OCI-M2 (cell line): ENCODE data around the gene GPR84.

Experiments used
- DNase-seq: peaks from one replicate; lab custom pipeline; 2025; ENCODE audit not compliant: unreplicated experiment; lab: John Stamatoyannopoulos, UW

GPR84 gene

GRCh38 chr12:54392485-54393206 is 28.4 kb upstream of the GPR84 start:
- no peak for DNase-seq

GRCh38 chr12:54390668-54391551 is 26.6 kb upstream of the GPR84 start:
- peak; percentile 65 for DNase-seq

DNA sequence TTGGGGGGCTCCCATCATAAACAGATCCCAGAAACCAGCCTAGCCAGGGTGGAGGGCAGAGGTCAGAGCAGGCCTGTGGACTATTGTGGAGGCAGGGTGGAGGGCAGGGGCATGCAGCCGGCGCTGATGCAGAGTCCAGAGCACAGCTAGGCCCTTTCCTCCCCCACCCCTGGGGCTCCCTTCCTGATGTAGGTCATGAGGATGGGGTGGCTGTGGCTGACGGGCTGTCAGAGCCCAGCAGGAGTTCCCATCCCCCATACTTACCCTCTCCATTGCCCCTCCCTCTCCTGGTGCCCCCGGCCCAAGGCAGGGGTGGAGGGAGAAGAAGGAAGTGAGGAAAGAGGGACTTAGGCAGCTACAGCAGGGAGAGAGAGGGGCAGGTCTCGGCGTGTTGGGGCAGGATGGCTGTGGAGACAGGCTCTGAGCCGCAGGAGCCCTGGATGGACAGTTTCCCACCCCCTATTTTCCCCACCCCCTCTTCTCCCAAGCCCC is 25.9 kb upstream of the GPR84 start:
- DNase-seq = peak; percentile 65

DNA sequence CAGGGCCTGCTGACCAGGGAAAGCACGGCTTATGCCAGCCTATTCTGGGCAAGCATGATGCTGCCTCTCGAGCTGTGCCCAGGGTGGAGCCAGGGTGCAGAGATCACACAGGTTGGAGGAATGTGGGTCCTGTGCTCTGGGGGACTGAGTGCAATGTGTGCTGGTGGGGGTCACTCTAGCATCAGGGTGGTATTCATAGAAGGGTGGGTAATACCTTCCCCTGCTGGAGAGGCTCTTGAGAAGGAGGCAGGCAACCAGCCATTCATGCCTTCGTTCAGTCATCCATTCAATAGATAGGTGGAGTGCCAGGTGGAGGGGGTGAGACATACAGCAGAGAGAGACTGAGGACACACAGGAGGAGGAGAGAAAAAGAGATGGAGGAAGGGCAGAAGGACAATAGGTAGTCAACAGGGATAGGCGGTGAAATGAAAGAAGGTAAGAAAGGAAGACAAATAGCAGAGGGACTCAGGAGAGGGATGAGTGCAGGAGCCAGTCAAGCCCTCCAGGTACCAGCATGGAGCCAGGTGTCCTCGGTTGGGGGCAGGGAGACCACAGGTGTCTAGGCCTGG is 25.4 kb upstream of the GPR84 start:
- no peak for DNase-seq

- DNase-seq = no peak
Measured at GRCh38 chr12:54389134-54389508, 24.8 kb upstream of the GPR84 start.

DNA sequence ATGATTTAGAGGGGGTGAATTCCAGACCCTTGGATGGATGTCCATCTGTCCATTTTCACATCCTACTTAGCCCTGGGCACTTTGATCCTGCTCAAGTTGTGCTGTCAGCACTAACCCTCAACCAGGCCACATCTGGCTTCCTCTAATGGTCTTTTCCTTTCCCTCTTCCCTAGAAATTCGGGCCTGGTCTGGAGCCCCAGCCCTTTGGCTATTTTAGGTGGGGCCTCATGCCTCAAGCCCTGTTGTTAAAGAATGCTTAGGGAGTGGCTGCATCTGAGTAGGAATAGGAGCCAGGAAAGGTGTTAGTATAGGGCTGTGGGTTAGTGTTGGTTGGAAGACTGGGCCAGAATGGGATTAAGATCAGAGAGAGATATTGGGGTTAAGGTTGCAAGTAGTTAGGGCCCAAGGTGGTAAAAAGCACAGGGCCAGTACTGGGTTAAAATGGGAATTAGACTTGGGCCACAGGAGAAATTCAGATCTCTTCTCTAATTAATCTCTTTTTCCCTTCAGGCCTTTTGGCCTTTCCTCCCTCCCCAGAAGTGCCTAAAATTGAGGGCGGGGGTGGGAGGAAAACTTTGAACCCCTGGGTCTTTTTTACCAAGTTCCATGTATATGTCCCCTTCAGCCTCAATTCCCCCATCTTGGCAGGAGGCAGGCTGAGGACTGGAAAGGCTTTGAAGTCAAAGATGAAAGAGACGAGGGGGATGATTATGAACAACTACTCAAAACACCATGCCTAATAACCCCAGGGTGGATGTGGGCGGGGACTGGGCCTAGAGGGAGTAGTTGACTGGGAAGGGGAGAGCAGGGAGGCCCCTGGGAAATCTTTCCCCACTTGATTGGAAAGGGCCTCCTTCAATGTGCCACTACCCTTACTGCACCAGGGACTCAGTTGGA is 24.2 kb upstream of the GPR84 start:
- no peak for DNase-seq

DNA sequence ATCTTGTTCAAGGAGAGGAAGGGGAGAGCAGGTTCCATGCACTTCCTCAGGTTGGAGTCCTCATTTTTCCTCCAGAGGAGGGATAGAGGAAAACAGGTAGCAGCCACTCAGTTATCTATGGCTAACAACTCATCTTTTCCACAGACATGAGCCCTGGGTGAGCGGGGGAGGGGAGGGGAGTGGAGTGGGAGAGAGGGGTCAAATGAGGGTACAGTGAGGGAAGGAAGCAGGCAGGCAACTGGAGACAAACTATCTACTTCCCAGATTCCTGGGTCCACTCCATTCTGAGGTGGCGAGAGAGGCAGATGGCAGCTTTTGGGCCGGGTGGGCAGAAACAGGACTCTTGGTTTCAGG is 22.8 kb upstream of the GPR84 start:
- no peak for DNase-seq

DNA sequence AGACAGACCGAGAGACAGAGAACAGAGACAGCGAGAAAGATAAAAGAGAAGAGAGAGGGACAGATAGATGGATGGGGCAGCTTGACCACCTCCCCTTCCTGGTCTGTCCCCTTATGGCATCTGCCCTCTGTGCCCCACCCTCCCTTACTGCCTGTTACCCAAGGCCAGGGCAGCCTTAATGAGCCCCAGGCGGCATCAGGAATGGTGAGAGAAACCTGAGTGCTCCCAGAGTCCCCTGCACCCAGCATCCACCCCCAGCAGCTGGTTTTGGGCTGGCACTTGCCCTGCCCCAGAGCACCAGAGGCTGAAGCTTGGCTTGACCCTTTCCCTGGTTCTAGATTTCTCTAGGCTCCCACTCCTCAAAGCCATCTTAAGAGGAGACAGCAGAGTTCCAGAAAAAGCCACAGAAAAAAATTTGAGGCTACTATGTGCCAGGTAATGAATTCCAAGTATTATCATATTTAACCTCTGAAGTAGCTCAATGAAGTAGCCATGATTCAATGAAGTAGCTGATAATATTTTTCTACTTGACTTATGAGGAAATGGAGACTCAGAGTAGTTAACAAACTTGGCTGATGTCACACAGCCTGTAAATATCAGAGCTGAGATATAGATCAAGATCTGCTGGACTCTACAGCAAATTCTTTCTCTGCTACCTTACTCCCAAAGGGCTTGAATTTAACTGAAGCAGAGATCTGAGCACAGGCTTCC is 22.3 kb upstream of the GPR84 start:
- DNase-seq = no peak

DNA sequence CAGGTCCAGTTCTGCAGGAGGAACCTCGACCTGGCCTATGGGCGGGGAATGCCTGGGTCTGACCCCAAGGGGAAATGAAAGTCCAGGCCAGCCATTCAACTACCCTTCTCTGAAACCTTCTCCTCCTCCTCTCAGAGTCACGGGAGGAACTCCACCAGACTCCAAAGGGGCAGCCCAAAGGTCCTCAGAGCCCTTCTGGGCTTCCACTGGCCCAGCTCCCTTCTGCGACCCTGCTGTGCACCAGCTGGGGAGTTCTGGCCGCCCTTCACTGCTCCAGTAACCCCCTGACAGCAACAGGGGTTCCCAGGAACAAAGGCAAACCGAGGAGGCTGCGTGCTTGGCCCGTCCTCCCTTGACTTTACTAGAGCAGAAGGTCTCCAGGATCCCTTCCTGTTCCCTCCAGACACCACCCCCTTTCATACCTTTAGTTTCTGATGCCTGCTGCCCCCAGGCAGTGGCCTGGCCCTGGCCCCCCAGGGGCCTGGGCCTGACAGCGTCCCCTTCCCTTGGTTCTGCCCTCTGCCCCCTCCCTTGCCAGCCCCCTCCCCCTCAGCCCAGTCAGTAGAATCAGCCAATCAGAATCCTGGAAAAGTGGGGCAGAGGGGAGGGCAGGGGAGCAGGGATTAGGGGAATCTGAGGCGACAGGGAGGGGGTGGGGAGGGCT is 21.1 kb upstream of the GPR84 start:
- no peak for DNase-seq

GRCh38 chr12:54384591-54385041 is 20.3 kb upstream of the GPR84 start, which contains the start of gene ZNF385A:
TSS of gene ZNF385A (minus strand) at chr12:54384733. CDS start at chr12:54384514, 219 bp downstream.
- no peak for DNase-seq

GRCh38 chr12:54383041-54383609 is 18.8 kb upstream of the GPR84 start:
- DNase-seq = no peak

- DNase-seq = no peak
Measured at GRCh38 chr12:54381136-54381535, 16.9 kb upstream of the GPR84 start.

- no peak for DNase-seq
Measured at GRCh38 chr12:54379398-54380201, 15.3 kb upstream of the GPR84 start.

- DNase-seq = no peak
Measured at GRCh38 chr12:54378796-54379397, 14.6 kb upstream of the GPR84 start.

- no peak for DNase-seq
Measured at GRCh38 chr12:54377797-54378515, 13.7 kb upstream of the GPR84 start.

- no peak for DNase-seq
Measured at GRCh38 chr12:54377007-54377406, 12.7 kb upstream of the GPR84 start.

DNA sequence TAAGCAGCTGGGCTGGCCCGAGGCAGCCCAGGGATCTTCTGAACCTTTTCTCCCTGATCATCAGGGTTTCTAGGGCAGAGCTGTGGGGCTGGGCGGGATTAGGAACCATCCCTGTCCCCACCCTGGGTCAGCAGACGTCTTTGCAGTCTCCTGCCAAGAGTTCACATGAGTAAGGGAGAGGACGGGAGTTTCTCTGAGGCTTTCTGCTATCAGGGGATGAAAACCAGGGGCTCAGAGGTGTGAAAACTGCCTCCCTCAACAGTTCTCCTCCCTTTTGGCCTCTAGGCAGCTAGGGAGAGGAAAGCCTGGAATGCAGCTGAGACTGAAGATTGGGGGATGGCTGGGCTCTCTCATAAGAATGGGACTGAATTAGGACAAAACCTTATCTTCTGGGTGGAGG is 12.3 kb upstream of the GPR84 start:
- DNase-seq = no peak

DNA sequence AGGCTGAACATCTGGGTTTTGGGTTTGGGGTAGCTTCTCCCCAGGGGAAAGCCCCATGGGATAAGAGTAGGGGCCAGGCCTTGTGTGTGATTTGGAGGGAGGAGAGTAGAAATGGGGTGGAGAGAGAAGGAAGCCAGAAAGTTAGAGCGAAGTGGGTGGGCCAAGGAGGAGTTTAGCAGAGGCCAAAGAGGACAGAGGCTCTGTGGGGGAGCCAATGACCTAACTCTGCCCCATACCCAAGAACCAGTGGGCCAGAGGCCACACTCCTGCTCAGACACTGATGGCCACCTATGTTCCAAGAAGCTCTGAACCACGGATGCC is 10.9 kb upstream of the GPR84 start:
- DNase-seq = no peak
